Prostate gland (tissue), 2 donors: ENCODE data around the gene ZNF217.

Experiments used
- CTCF ChIP-seq, 4 experiments: fragments of 200-600 bp in 2 of 4; fragments of 450-650 bp in 2 of 4; sonication (generic) in 2 of 4; IDR thresholded peaks; 1 replicate in 3 of 4; 2 replicates in 1 of 4; pipeline ENCODE4 v1.5.1; 2016 to 2019; ENCODE audit warnings: antibody characterized with exemption in 4 of 4, mild to moderate bottlenecking in 2 of 4, moderate library complexity in 2 of 4
- POLR2AphosphoS5 ChIP-seq: sonication (generic); formaldehyde crosslinking; IDR thresholded peaks from one replicate; pipeline ENCODE4 v1.6.1; 2017; ENCODE audit warnings: antibody characterized with exemption

- no peak for TF ChIP-seq CTCF (IDR thresholded peaks at IDR 0.05)
- TF ChIP-seq POLR2AphosphoS5: no peak
Measured at GRCh38 chr20:53613748-53614147, 20.1 kb upstream of the ZNF217 start.
